HepG2 (cell line): ENCODE data around the gene ELP1. TPM values are rescaled to one million over a fixed set of nuclear protein-coding genes. Genes with fewer than 3 reads are reported as not detected.

Source experiments
- ATAC-seq: fragments of 200-7000 bp; cut with Tn5 transposase; 3 replicates; pipeline ENCODE4 v1.9.1; 2020; ENCODE audit warnings: mild to moderate bottlenecking, moderate library complexity
- BruUV-seq: library from RNA; stranded (reverse); fragments of 400-500 nt; replicated peaks from 2 replicates; lab custom pipeline; 2021; lab: Mats Ljungman, UMichigan
- CTCF ChIA-PET: fragments of 300-600 bp; formaldehyde crosslinking; extraction: SDS; loops from one replicate; lab custom pipeline; 2021; ENCODE audit warnings: low total read pairs, inconsistent platforms, low intra/inter-chr PET ratio; lab: Yijun Ruan, JAX
- POLR2A ChIA-PET: fragments of 350-600 bp; sonication (Branson Sonifier 250); formaldehyde crosslinking; loops from one replicate; lab custom pipeline; 2020; ENCODE audit warnings: antibody characterized with exemption, inconsistent platforms; lab: Yijun Ruan, JAX
- DNase-seq: peaks from one replicate; pipeline ENCODE4 v3.0.0-alpha.2; 2015; ENCODE audit warnings: low spot score
- FAIRE-seq: peaks from 3 replicates; lab custom pipeline; 2011; peaks lifted over from hg19 to GRCh38; lab: Jason Lieb, UNC
- H2AFZ ChIP-seq: one replicate; pipeline ENCODE4 v1.6.1; 2011; ENCODE audit warnings: low read length, inconsistent platforms
- H3K27ac ChIP-seq: fragments of 300-600 bp; 3 replicates; pipeline ENCODE4 v1.8.0; 2011; ENCODE audit warnings: mixed run types, mild to moderate bottlenecking, mixed read lengths, low read length, inconsistent platforms; ENCODE audit not compliant: insufficient read depth; ENCODE audit errors: extremely low read length
- H3K27me3 ChIP-seq, 2 experiments: fragments of 200-600 bp in 1 of 2; 2 replicates in 1 of 2; 3 replicates in 1 of 2; pipeline versions ENCODE4 v1.6.0 to v1.8.0; 2011; ENCODE audit warnings: low read length in 2 of 2, mild to moderate bottlenecking in 2 of 2, moderate library complexity in 2 of 2, inconsistent platforms in 1 of 2; ENCODE audit not compliant: insufficient read depth in 2 of 2, control insufficient read depth in 1 of 2
- H3K36me3 ChIP-seq, 2 experiments: fragments of 200-600 bp in 1 of 2; replicated peaks in 1 of 2; 2 replicates in 1 of 2; 3 replicates in 1 of 2; pipeline versions ENCODE4 v1.5.1 to v1.8.0; 2011; ENCODE audit warnings: low read length in 2 of 2, inconsistent platforms in 1 of 2; ENCODE audit not compliant: insufficient read depth in 2 of 2, control insufficient read depth in 1 of 2
- H3K4me1 ChIP-seq: 2 replicates; pipeline ENCODE4 v1.5.1; 2012; ENCODE audit warnings: low read length, inconsistent platforms; ENCODE audit not compliant: insufficient read depth
- H3K4me2 ChIP-seq: 2 replicates; pipeline ENCODE4 v1.6.0; 2011; ENCODE audit warnings: low read depth, low read length, inconsistent platforms
- H3K4me3 ChIP-seq, 3 experiments: fragments of 200-600 bp in 1 of 3; sonication (generic), shearing (Covaris generic) in 1 of 3; replicated peaks in 1 of 3; 2 replicates each; pipeline ENCODE4 v1.5.1; 2011 to 2016; ENCODE audit warnings: low read length in 3 of 3, inconsistent platforms in 2 of 3, low read depth in 2 of 3, mild to moderate bottlenecking in 2 of 3, control low read depth in 1 of 3, mixed read lengths in 1 of 3; ENCODE audit not compliant: insufficient read depth in 1 of 3
- H3K79me2 ChIP-seq: one replicate; pipeline ENCODE4 v1.6.1; 2011; ENCODE audit warnings: low read length, inconsistent platforms; ENCODE audit not compliant: insufficient read depth
- H3K9ac ChIP-seq: 2 replicates; pipeline ENCODE4 v1.6.0; 2011; ENCODE audit warnings: mild to moderate bottlenecking, low read depth, low read length, inconsistent platforms; ENCODE audit not compliant: insufficient read depth
- H3K9me3 ChIP-seq: 2 replicates; pipeline ENCODE4 v1.5.1; 2012; ENCODE audit warnings: mild to moderate bottlenecking, low read length
- H4K20me1 ChIP-seq: 2 replicates; pipeline ENCODE4 v1.6.0; 2011; ENCODE audit warnings: inconsistent platforms, mild to moderate bottlenecking, low read length, moderate library complexity; ENCODE audit not compliant: insufficient read depth
- ERF ChIP-seq: IDR thresholded peaks from 2 replicates; pipeline ENCODE4 v1.6.1; 2018; ENCODE audit warnings: missing biosample characterization, missing genetic modification reagents
- FOSL1 ChIP-seq: sonication (generic); formaldehyde crosslinking; IDR thresholded peaks from 2 replicates; pipeline ENCODE4 v1.9.0; 2021; ENCODE audit warnings: missing genetic modification reagents, borderline replicate concordance
- HNRNPL ChIP-seq: fragments of 200-400 bp; formaldehyde crosslinking; IDR thresholded peaks from 2 replicates; pipeline ENCODE4 v1.6.1; 2017; ENCODE audit warnings: mild to moderate bottlenecking, low read depth, low read length
- IRX3 ChIP-seq: sonication (generic); formaldehyde crosslinking; IDR thresholded peaks from 2 replicates; pipeline ENCODE4 v1.8.1; 2023; ENCODE audit warnings: mild to moderate bottlenecking, low read depth, missing genetic modification reagents, borderline replicate concordance
- KAT8 ChIP-seq: IDR thresholded peaks from 2 replicates; pipeline ENCODE4 v1.6.1; 2016; ENCODE audit warnings: missing genetic modification reagents, missing compliant biosample characterization
- MAFG ChIP-seq: sonication (generic); formaldehyde crosslinking; IDR thresholded peaks from 2 replicates; pipeline ENCODE4 v1.5.1; 2020; ENCODE audit warnings: mild to moderate bottlenecking, missing genetic modification reagents
- NFYB ChIP-seq: sonication (generic); formaldehyde crosslinking; IDR thresholded peaks from 2 replicates; pipeline ENCODE4 v1.4.0; 2020; ENCODE audit warnings: missing genetic modification reagents
- RBAK ChIP-seq: sonication (generic); formaldehyde crosslinking; IDR thresholded peaks from 2 replicates; pipeline ENCODE4 v1.5.1; 2020; ENCODE audit warnings: mild to moderate bottlenecking, missing genetic modification reagents
- RBFOX2 ChIP-seq: fragments of 200-400 bp; formaldehyde crosslinking; IDR thresholded peaks from 2 replicates; pipeline ENCODE4 v1.6.1; 2017; ENCODE audit warnings: low read depth, mild to moderate bottlenecking, low read length
- SMARCC2 ChIP-seq: fragments of 450-650 bp; IDR thresholded peaks from 2 replicates; pipeline ENCODE4 v1.6.1; 2017; ENCODE audit warnings: antibody characterized with exemption, mild to moderate bottlenecking
- ZBTB8A ChIP-seq: sonication (generic); formaldehyde crosslinking; IDR thresholded peaks from 2 replicates; pipeline ENCODE4 v1.4.0; 2020; ENCODE audit warnings: mild to moderate bottlenecking, low read depth, missing genetic modification reagents, borderline replicate concordance
- ZFAT ChIP-seq: sonication (generic); formaldehyde crosslinking; conservative IDR thresholded peaks from 2 replicates; pipeline ENCODE4 v1.8.1; 2023; ENCODE audit warnings: missing genetic modification reagents, inconsistent platforms
- ZNF350 ChIP-seq: sonication (generic); formaldehyde crosslinking; IDR thresholded peaks from 2 replicates; pipeline ENCODE4 v1.4.0; 2020; ENCODE audit warnings: mild to moderate bottlenecking, low read depth, missing genetic modification reagents, borderline replicate concordance
- ZNF550 ChIP-seq: sonication (generic); formaldehyde crosslinking; IDR thresholded peaks from 2 replicates; pipeline ENCODE4 v1.4.0; 2020; ENCODE audit warnings: mild to moderate bottlenecking, missing genetic modification reagents, borderline replicate concordance
- ZNF577 ChIP-seq: sonication (generic); formaldehyde crosslinking; IDR thresholded peaks from 2 replicates; pipeline ENCODE4 v1.4.0; 2020; ENCODE audit warnings: mild to moderate bottlenecking, low read depth, missing genetic modification reagents, borderline replicate concordance
- WGBS: methylation state at CpG from one replicate; pipeline ENCODE4 v1.1.6; 2017; ENCODE audit warnings: low lambda C conversion rate; 5-methylcytosine and 5-hydroxymethylcytosine counted together
- in situ Hi-C: cut with HindIII; loops from 2 replicates; pipeline ENCODE4 v1.10.0; 2017; ENCODE audit warnings: low pct_unique_long_range_greater_than_20kb; ENCODE audit not compliant: extremely low pct_ligation_motif_present
- intact Hi-C: fragments of 100-400 bp; cut with micrococcal nuclease; formaldehyde crosslinking; loops from one replicate; pipeline ENCODE4 v1.10.0; 2022; ENCODE audit not compliant: unreplicated experiment
- polyA plus RNA-seq, 8 experiments: library from polyadenylated mRNA; depleted of rRNA in 3 of 8; stranded (reverse) in 7 of 8; unstranded in 1 of 8; fragments of >200 nt; fragmentation: Illumina TruSeq in 4 of 8; extraction: Trizol in 4 of 8; gene quantifications; 2 replicates each; pipeline versions ENCODE4 v1.2.1 to v1.2.3, GENCODE V29; 2011 to 2016; ENCODE audit warnings: low read depth in 4 of 8, missing spikeins in 1 of 8, mixed read lengths in 1 of 8; ENCODE audit not compliant: insufficient read depth in 1 of 8
- total RNA-seq, 5 experiments: library from RNA; depleted of rRNA; stranded (reverse); fragments of >200 nt; fragmentation: Illumina TruSeq; extraction: Trizol; gene quantifications; 2 replicates each; pipeline ENCODE4 v1.2.3, GENCODE V29; 2016; ENCODE audit warnings: low read depth in 1 of 5
- TF ChIP-seq, protein P1 (sequence below): fragments of 450-650 bp; IDR thresholded peaks from 2 replicates; pipeline ENCODE4 v1.6.1; 2017; ENCODE audit warnings: mild to moderate bottlenecking
- TF ChIP-seq, protein P2 (sequence below): sonication (generic); formaldehyde crosslinking; IDR thresholded peaks from 2 replicates; pipeline ENCODE4 v1.5.1; 2020; ENCODE audit warnings: mild to moderate bottlenecking, missing genetic modification reagents, moderate library complexity
- TF ChIP-seq, protein P3 (sequence below): sonication (generic); formaldehyde crosslinking; IDR thresholded peaks from 2 replicates; pipeline ENCODE4 v1.9.0; 2022; ENCODE audit warnings: low read depth, missing genetic modification reagents
- TF ChIP-seq, protein P4 (sequence below): sonication (generic); formaldehyde crosslinking; IDR thresholded peaks from 2 replicates; pipeline ENCODE4 v1.5.0; 2020; ENCODE audit warnings: missing genetic modification reagents, mild to moderate bottlenecking, borderline replicate concordance

ELP1 gene
- total and polyA plus RNA-seq, 2 of the 13 experiments (the other 11 are each of a cell fraction or from before 2014, with no cell fraction given), result 157 to 275 TPM

DNA sequence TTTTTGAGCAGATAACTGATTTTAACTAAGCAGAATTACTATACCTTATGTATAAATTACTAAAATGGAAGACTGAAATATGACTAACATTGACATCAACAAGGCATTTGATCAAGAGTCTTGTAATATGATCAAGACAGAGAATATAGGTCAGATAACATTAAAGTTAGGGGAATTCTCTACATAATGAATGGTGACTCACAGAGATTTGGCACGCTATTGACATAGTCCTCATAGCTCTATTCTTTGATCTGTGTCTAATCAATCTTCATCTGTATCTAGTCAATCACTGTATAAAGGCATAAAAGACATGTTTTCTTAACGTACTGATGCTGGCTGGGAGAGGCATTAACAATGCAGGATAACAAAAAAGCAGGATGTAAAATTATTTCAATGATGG, 17.7 kb upstream of the ELP1 start:
- no peak overlapping the region for H3K27ac ChIP-seq
- H3K4me2 ChIP-seq, result no peak overlapping the region
- H3K36me3 ChIP-seq, result peaks cover 3 to 15% of the 10 kb centered on the region in 2 experiments; a peak in 4 of 5 replicates
- ChIA-PET CTCF (no interaction called here), POLR2A (no interaction called here)
- no peaks in the 10 kb centered on the region for H3K4me1 ChIP-seq
- H3K79me2 ChIP-seq, result no peaks in the 10 kb centered on the region
- no peak for ATAC-seq
- no peak overlapping the region for H3K4me3 ChIP-seq
- FAIRE-seq, result no peak
- no peak for DNase-seq
- H3K9ac ChIP-seq, result no peak overlapping the region
- no TSS peak for BruUV-seq
- H4K20me1 ChIP-seq, result no peaks in the 10 kb centered on the region
- TF ChIP-seq FOSL1 (no peak), HNRNPL (no peak), RBFOX2 (no peak), RBAK (CRISPR knock-in tag) (no peak), KAT8 (CRISPR knock-in tag) (no peak), ZNF550 (CRISPR knock-in tag) (no peak), SMARCC2 (no peak), ERF (CRISPR knock-in tag) (no peak), ZBTB8A (CRISPR knock-in tag) (no peak), IRX3 (CRISPR knock-in tag) (no peak), ZFAT (CRISPR knock-in tag) (no peak), MAFG (CRISPR knock-in tag) (no peak), NFYB (CRISPR knock-in tag) (no peak), ZNF350 (no peak), ZNF577 (CRISPR knock-in tag) (no peak)
- TF ChIP-seq, protein P1, sequence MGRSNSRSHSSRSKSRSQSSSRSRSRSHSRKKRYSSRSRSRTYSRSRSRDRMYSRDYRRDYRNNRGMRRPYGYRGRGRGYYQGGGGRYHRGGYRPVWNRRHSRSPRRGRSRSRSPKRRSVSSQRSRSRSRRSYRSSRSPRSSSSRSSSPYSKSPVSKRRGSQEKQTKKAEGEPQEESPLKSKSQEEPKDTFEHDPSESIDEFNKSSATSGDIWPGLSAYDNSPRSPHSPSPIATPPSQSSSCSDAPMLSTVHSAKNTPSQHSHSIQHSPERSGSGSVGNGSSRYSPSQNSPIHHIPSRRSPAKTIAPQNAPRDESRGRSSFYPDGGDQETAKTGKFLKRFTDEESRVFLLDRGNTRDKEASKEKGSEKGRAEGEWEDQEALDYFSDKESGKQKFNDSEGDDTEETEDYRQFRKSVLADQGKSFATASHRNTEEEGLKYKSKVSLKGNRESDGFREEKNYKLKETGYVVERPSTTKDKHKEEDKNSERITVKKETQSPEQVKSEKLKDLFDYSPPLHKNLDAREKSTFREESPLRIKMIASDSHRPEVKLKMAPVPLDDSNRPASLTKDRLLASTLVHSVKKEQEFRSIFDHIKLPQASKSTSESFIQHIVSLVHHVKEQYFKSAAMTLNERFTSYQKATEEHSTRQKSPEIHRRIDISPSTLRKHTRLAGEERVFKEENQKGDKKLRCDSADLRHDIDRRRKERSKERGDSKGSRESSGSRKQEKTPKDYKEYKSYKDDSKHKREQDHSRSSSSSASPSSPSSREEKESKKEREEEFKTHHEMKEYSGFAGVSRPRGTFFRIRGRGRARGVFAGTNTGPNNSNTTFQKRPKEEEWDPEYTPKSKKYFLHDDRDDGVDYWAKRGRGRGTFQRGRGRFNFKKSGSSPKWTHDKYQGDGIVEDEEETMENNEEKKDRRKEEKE, result no peak
- TF ChIP-seq, protein P2, sequence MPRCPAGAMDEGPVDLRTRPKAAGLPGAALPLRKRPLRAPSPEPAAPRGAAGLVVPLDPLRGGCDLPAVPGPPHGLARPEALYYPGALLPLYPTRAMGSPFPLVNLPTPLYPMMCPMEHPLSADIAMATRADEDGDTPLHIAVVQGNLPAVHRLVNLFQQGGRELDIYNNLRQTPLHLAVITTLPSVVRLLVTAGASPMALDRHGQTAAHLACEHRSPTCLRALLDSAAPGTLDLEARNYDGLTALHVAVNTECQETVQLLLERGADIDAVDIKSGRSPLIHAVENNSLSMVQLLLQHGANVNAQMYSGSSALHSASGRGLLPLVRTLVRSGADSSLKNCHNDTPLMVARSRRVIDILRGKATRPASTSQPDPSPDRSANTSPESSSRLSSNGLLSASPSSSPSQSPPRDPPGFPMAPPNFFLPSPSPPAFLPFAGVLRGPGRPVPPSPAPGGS, result no peak
- TF ChIP-seq, protein P3, sequence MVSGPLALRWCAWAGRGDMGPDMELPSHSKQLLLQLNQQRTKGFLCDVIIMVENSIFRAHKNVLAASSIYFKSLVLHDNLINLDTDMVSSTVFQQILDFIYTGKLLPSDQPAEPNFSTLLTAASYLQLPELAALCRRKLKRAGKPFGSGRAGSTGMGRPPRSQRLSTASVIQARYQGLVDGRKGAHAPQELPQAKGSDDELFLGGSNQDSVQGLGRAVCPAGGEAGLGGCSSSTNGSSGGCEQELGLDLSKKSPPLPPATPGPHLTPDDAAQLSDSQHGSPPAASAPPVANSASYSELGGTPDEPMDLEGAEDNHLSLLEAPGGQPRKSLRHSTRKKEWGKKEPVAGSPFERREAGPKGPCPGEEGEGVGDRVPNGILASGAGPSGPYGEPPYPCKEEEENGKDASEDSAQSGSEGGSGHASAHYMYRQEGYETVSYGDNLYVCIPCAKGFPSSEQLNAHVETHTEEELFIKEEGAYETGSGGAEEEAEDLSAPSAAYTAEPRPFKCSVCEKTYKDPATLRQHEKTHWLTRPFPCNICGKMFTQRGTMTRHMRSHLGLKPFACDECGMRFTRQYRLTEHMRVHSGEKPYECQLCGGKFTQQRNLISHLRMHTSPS, result no peak
- TF ChIP-seq, protein P4, sequence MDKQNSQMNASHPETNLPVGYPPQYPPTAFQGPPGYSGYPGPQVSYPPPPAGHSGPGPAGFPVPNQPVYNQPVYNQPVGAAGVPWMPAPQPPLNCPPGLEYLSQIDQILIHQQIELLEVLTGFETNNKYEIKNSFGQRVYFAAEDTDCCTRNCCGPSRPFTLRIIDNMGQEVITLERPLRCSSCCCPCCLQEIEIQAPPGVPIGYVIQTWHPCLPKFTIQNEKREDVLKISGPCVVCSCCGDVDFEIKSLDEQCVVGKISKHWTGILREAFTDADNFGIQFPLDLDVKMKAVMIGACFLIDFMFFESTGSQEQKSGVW (CRISPR knock-in tag), result no peak
- intact Hi-C loops, result no loop called here
- no peaks in the 10 kb centered on the region for H3K9me3 ChIP-seq
- WGBS, result 95% methylated on average over 2 of the region's 2 CpGs
- no peaks in the 10 kb centered on the region for H3K27me3 ChIP-seq
- in situ Hi-C loops, result no loop called here
- no peak overlapping the region for H2AFZ ChIP-seq
